GM12874 (cell line): Measurements from ENCODE around the gene PSMA6.

Experiments used
- CTCF ChIP-seq: IDR thresholded peaks from 2 replicates; pipeline ENCODE4 v1.5.1; 2011; ENCODE audit warnings: low read depth, mild to moderate bottlenecking, control low read depth, low read length, moderate library complexity; ENCODE audit not compliant: insufficient read depth

Gene PSMA6

GRCh38 chr14:35268946-35269345 is 23.2 kb upstream of the PSMA6 start:
- TF ChIP-seq CTCF: no peak

GRCh38 chr14:35274805-35275204 is 17.4 kb upstream of the PSMA6 start:
- TF ChIP-seq CTCF: no peak

- TF ChIP-seq CTCF: no peak
Observed at GRCh38 chr14:35277179-35277578, 15.0 kb upstream of the PSMA6 start.

- no peak for TF ChIP-seq CTCF
Observed at GRCh38 chr14:35279369-35279768, 12.8 kb upstream of the PSMA6 start.

- no peak for TF ChIP-seq CTCF
Observed at GRCh38 chr14:35281341-35281740, 10.8 kb upstream of the PSMA6 start.

GRCh38 chr14:35284506-35284905 is 7.7 kb upstream of the PSMA6 start:
- TF ChIP-seq CTCF: no peak

- no peak for TF ChIP-seq CTCF
Observed at GRCh38 chr14:35285168-35286002, 6.8 kb upstream of the PSMA6 start.
